ENCODE results near the gene TPGS2. TPM values are rescaled to one million over a fixed set of nuclear protein-coding genes. Genes with fewer than 3 reads are reported as not detected.

TPGS2 gene
- total RNA-seq, 1 experiment from 2014 or later: 160 TPM

GRCh38 chr18:36772241-36772723, 56.5 kb downstream of the TPGS2 start:
- Mint-ChIP-seq H3K4me1 (ENCODE audit: low read depth, unreplicated experiment) (peaks cover 16% of the 10 kb centered on the region), H3K4me3 (ENCODE audit: low read depth, unreplicated experiment) (no peak overlapping the region), H3K27ac (ENCODE audit: unreplicated experiment) (no peak overlapping the region), H3K27me3 (ENCODE audit: unreplicated experiment) (no peaks in the 10 kb centered on the region), H3K9me3 (ENCODE audit: low read depth, unreplicated experiment) (no peaks in the 10 kb centered on the region), H3K36me3 (ENCODE audit: insufficient read depth, unreplicated experiment) (no peaks in the 10 kb centered on the region)
- DNase-seq: no peak
- BruUV-seq (replicated peaks): no TSS peak
- no peak for TF ChIP-seq CTCF (IDR thresholded peaks at IDR 0.05; ENCODE audit: unreplicated experiment)
- intact Hi-C loops (cut with micrococcal nuclease; ENCODE audit: unreplicated experiment): no loop called here
- CTCF ChIA-PET: no interaction called here

GRCh38 chr18:36771245-36771644, 57.6 kb downstream of the TPGS2 start:
- CTCF ChIA-PET: no interaction called here
- H3K27ac Mint-ChIP-seq (ENCODE audit: unreplicated experiment): no peak overlapping the region
- no TSS peak for BruUV-seq (replicated peaks)
- no peaks in the 10 kb centered on the region for H3K9me3 Mint-ChIP-seq (ENCODE audit: low read depth, unreplicated experiment)
- DNase-seq: no peak
- H3K4me1 Mint-ChIP-seq (ENCODE audit: low read depth, unreplicated experiment): peaks cover 16% of the 10 kb centered on the region
- no peak for TF ChIP-seq CTCF (IDR thresholded peaks at IDR 0.05; ENCODE audit: unreplicated experiment)
- no peaks in the 10 kb centered on the region for H3K27me3 Mint-ChIP-seq (ENCODE audit: unreplicated experiment)
- intact Hi-C loops (cut with micrococcal nuclease; ENCODE audit: unreplicated experiment): no loop called here
- H3K36me3 Mint-ChIP-seq (ENCODE audit: insufficient read depth, unreplicated experiment): no peaks in the 10 kb centered on the region
- H3K4me3 Mint-ChIP-seq (ENCODE audit: low read depth, unreplicated experiment): no peak overlapping the region

- no peaks in the 10 kb centered on the region for H3K27me3 Mint-ChIP-seq (ENCODE audit: unreplicated experiment)
- CTCF ChIA-PET: no interaction called here
- no TSS peak for BruUV-seq (replicated peaks)
Measured at GRCh38 chr18:36770315-36770946, 58.4 kb downstream of the TPGS2 start.

GRCh38 chr18:36769611-36770314, 59.0 kb downstream of the TPGS2 start:
- H3K27me3 Mint-ChIP-seq (ENCODE audit: unreplicated experiment): no peaks in the 10 kb centered on the region
- no TSS peak for BruUV-seq (replicated peaks)
- peaks cover 16% of the 10 kb centered on the region for H3K4me1 Mint-ChIP-seq (ENCODE audit: low read depth, unreplicated experiment)
- TF ChIP-seq CTCF (IDR thresholded peaks at IDR 0.05; ENCODE audit: unreplicated experiment): peak; percentile 49
- H3K36me3 Mint-ChIP-seq (ENCODE audit: insufficient read depth, unreplicated experiment): no peaks in the 10 kb centered on the region
- intact Hi-C loops (cut with micrococcal nuclease; ENCODE audit: unreplicated experiment): no loop called here
- no peak overlapping the region for H3K27ac Mint-ChIP-seq (ENCODE audit: unreplicated experiment)
- H3K4me3 Mint-ChIP-seq (ENCODE audit: low read depth, unreplicated experiment): no peak overlapping the region
- H3K9me3 Mint-ChIP-seq (ENCODE audit: low read depth, unreplicated experiment): no peaks in the 10 kb centered on the region
- peak; percentile 49 for DNase-seq
- CTCF ChIA-PET: no interaction called here

More at GRCh38 chr18:36770315-36770946, 58.4 kb downstream of the TPGS2 start:
- H3K36me3 Mint-ChIP-seq (ENCODE audit: insufficient read depth, unreplicated experiment): no peaks in the 10 kb centered on the region
- H3K4me1 Mint-ChIP-seq (ENCODE audit: low read depth, unreplicated experiment): peaks cover 16% of the 10 kb centered on the region
- intact Hi-C loops (cut with micrococcal nuclease; ENCODE audit: unreplicated experiment): no loop called here
- H3K27ac Mint-ChIP-seq (ENCODE audit: unreplicated experiment): no peak overlapping the region
- no peak for DNase-seq
- H3K4me3 Mint-ChIP-seq (ENCODE audit: low read depth, unreplicated experiment): no peak overlapping the region
- no peaks in the 10 kb centered on the region for H3K9me3 Mint-ChIP-seq (ENCODE audit: low read depth, unreplicated experiment)
- no peak for TF ChIP-seq CTCF (IDR thresholded peaks at IDR 0.05; ENCODE audit: unreplicated experiment)
